Measurements from ENCODE around the gene ZCCHC2.
A peak's percentile ranks its signal among the peaks of the same experiment; 100 is the strongest.

The ZCCHC2 gene

GRCh38 chr18:62576845-62577512 lies 54.2 kb downstream of the ZCCHC2 start:
- no peak for DNase-seq (ENCODE audit: low read depth in 1 of 2, low spot score in 1 of 2)

GRCh38 chr18:62577765-62578164 lies 54.9 kb downstream of the ZCCHC2 start:
- DNase-seq (ENCODE audit: low read depth in 1 of 2, low spot score in 1 of 2): no peak

- DNase-seq (ENCODE audit: low read depth in 1 of 2, low spot score in 1 of 2): no peak
These were observed 56.2 kb downstream of the ZCCHC2 start for GRCh38 chr18:62578980-62579511.

- DNase-seq (ENCODE audit: low read depth in 1 of 2, low spot score in 1 of 2): no peak
These were observed 60.6 kb downstream of the ZCCHC2 start for GRCh38 chr18:62583376-62583775.

- DNase-seq (ENCODE audit: low read depth in 1 of 2, low spot score in 1 of 2): peak; percentile 53 to 82
These were observed 61.7 kb downstream of the ZCCHC2 start for GRCh38 chr18:62584241-62585120.

GRCh38 chr18:62585274-62586150 lies 62.7 kb downstream of the ZCCHC2 start:
- peak; percentile 22 to 29 for DNase-seq (ENCODE audit: low read depth in 1 of 2, low spot score in 1 of 2)

GRCh38 chr18:62586151-62586774 lies 63.4 kb downstream of the ZCCHC2 start:
- peak; percentile 63 to 67 for DNase-seq (ENCODE audit: low read depth in 1 of 2, low spot score in 1 of 2)

GRCh38 chr18:62586781-62587487 lies 64.1 kb downstream of the ZCCHC2 start:
- DNase-seq (ENCODE audit: low read depth in 1 of 2, low spot score in 1 of 2): no peak

GRCh38 chr18:62587689-62588088 lies 64.9 kb downstream of the ZCCHC2 start:
- no peak for DNase-seq (ENCODE audit: low read depth in 1 of 2, low spot score in 1 of 2)

GRCh38 chr18:62588217-62588616 lies 65.4 kb downstream of the ZCCHC2 start:
- DNase-seq (ENCODE audit: low read depth in 1 of 2, low spot score in 1 of 2): no peak

GRCh38 chr18:62590799-62591590 lies 68.2 kb downstream of the ZCCHC2 start:
- no peak for DNase-seq (ENCODE audit: low read depth in 1 of 2, low spot score in 1 of 2)

GRCh38 chr18:62596145-62597005 lies 73.5 kb downstream of the ZCCHC2 start:
- no peak for DNase-seq (ENCODE audit: low read depth in 1 of 2, low spot score in 1 of 2)

- DNase-seq (ENCODE audit: low read depth in 1 of 2, low spot score in 1 of 2): no peak
These were observed 79.0 kb downstream of the ZCCHC2 start for GRCh38 chr18:62601871-62602270.

GRCh38 chr18:62602706-62603105 lies 79.9 kb downstream of the ZCCHC2 start:
- DNase-seq (ENCODE audit: low read depth in 1 of 2, low spot score in 1 of 2): no peak

GRCh38 chr18:62603211-62603610 lies 80.4 kb downstream of the ZCCHC2 start:
- no peak for DNase-seq (ENCODE audit: low read depth in 1 of 2, low spot score in 1 of 2)

- no peak for DNase-seq (ENCODE audit: low read depth in 1 of 2, low spot score in 1 of 2)
These were observed 81.2 kb downstream of the ZCCHC2 start for GRCh38 chr18:62603979-62604378.

GRCh38 chr18:62605685-62606084 lies 82.9 kb downstream of the ZCCHC2 start:
- DNase-seq (ENCODE audit: low read depth in 1 of 2, low spot score in 1 of 2): no peak

- no peak for DNase-seq (ENCODE audit: low read depth in 1 of 2, low spot score in 1 of 2)
These were observed 83.3 kb downstream of the ZCCHC2 start for GRCh38 chr18:62606106-62606505.

All from activated CD4-positive, alpha-beta T cell treated with anti-CD3 and anti-CD28 coated beads, Interleukin-2, amount 50 U/mL, for 24 hours (primary cell).